HG03039 (cell line): ENCODE data around the gene ABO.
"Not testable (repeated sequence)": the region's sequence is repeated elsewhere in the genome, so short reads cannot be mapped to it uniquely, and the experiment has no call there.

Experiments
- ATAC-seq: cut with Tn5 transposase; IDR thresholded peaks from one replicate; pipeline ENCODE4 v1.9.1; 2021; ENCODE audit warnings: mild to moderate bottlenecking, moderate library complexity; ENCODE audit not compliant: unreplicated experiment

Gene ABO

DNA sequence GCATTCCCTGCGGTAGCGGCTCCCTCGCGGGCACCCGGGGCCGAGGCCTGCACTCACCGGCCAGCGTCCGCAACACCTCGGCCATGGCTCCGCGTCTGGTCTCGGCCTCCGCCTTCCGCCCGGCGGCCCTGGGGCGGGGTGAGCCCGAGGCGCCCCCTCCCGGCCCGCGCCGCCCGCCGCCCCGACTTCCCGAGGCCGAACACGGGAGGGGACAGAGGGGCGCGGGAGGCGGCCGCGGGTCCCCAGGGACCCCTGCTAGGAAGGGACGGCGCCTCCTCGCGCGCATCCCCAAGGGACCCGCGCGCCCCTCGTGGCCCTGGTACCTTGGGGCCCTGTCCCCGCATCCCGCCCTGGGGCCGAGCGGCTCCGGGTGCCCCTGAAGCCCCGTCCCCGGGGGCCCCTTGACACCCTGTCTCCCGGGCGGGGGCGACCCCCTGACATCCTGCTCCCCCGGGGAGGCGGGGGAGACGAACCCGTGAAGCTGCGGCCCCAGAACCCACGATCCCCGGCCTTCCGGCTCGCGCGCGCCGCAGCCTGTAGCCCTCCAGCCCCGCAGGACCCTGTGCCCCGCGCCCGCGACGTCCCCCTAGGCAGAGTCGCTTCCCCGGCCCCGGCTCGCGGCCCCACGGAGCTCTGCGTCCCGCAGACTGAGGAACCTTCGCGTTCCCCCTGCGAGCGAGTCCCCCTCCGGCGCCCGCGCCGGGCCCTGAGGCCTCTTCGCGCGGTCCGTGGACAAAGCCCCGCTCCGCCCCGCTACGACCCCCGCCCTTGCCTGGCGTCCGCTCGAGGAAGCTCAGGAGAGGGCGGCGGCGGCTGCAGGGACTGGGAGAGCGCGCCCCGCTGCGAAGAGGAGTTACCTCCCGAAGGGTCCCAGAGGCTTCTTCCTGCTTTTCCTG, at the start of gene ABO:
Gene ABO, minus strand, starts transcription at position 97 of the 896 bp plus-strand sequence.
- no peak for ATAC-seq

DNA sequence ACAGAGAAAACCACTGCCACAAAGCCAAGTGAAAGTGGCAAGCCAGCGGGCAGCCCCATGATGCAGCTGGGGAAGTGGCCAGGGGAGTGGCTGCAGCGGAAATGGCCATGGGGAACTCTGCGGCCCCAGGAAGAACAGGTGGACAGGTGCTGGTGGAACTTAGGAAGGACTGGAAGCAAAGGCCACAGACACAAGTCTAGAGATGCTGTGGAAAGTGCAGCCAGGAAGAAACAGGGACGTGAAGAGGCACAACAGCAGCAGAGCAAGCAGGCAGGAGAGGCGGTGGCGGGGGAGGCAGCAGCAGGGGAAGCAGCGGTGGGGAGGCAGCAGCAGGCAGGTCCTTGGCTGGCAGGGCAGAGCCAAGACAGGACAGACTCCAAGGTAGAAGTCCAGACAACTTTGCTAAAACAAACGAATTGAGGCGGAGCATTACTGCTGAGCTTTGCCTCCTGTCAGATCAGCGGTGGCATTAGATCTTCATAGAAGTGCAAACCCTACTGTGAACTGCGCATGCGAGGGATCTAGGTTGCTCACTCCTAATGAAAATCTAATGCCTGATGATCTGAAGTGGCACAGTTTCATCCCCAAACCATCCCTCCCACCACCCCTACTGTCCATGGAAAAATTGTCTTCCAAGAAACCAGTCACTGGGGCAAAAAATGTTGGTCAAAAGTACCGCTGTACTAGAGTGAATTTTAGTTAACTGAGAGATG, 49.1 kb upstream of the ABO start:
- no peak for ATAC-seq

DNA sequence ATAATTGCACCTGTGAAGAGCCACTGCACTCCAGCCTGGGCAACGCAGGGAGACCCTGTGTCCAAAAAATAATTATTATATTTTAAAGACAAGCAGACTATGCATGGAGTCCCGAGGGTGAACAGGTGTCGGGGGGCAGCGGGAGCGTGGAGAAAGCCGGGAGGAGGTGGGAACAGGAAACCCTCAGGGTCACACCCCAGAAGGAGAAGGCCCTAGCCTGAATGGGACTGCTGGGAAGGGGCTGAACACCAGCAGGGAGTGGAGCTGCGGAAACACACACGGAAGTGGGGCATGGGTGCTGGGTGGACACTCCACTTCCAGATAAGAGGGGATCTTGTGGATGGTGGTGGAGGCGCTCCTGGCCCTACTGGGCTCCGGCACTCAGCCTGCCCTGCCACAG, 48.2 kb upstream of the ABO start:
- ATAC-seq, result no peak

DNA sequence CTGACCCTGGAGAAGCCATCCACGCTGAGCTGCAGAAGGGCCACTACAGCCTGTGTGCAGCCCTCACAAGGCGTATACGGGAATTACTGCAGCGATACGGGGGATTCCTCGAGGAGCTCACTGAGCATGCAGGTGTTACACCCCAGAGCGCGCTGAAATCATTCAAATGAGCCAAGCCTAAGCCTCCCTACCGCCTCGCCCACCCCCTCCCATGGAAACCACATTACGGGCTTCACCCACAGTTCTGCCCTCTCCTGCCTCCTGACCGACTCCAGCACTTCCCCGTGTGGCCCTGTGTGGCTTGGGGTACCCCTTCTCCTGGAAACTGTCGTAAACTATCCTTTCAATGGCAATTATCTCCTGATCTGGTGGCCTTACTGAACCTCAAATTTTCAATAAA, 47.7 kb upstream of the ABO start:
- ATAC-seq, result no peak

DNA sequence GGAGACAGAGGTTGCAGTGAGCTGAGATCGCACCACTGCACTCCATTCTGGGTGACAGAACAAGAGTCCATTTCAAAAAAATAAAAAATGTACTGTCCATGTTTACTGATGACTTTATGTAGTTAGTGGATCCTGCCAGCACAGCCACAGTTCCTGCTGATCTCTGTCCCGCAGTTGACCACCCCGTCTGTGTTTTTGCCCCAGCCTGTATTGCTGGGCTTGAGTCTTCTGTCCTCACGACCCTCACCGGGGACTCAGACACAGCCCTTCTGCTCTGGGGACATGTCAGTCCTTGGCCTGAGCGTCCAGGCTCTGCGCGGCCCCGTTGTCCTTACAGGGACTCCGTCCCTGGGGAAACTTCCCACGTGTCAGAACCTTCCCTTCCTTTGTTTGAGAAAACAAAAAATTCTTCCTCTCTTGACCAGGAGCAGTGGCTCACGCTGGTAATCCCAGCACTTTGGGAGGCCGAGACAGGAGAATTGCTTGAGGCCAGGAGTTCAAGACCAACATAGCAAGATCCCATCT, 46.5 kb upstream of the ABO start:
- no peak for ATAC-seq

DNA sequence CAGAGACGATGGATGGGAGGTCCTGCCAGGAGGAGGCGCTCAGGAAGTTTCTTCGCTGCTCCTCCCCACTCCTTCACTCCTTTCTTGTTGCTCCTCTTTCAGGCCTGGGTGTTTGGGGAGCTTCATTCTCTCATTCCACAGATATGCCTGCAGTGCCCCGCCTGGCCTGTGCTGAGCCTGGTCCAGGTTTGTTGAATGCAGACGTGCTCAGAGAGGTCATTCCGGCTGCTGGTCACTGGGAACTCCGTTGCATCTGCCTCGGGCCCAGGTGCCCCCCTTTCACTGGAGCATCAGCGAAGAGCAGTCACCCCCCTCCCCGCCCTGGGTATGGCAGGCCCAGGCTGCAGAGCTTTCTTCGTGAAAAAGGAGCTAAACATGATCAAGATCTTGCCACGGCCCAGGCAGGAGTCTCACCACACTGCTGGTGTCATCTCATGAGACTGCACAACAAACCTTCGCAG, 45.5 kb upstream of the ABO start:
- ATAC-seq, result no peak

DNA sequence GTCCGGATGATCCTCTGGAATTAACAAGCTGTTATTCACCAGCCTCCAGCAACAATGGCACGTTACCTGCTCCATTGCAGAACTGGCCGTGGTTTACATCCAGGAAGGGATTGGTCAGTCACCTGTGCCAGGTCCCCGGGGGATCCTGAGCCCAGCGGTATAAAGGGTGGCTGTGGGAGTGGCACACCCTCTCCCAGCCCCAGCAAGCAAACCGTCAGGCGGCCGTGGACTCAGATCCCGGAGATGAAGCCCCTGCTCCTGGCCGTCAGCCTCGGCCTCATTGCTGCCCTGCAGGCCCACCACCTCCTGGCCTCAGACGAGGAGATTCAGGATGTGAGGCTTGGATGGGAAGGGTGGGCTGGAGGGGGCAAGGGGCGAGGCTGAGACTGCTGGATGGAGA, 42.5 kb upstream of the ABO start:
- ATAC-seq, result not testable (repeated sequence)

DNA sequence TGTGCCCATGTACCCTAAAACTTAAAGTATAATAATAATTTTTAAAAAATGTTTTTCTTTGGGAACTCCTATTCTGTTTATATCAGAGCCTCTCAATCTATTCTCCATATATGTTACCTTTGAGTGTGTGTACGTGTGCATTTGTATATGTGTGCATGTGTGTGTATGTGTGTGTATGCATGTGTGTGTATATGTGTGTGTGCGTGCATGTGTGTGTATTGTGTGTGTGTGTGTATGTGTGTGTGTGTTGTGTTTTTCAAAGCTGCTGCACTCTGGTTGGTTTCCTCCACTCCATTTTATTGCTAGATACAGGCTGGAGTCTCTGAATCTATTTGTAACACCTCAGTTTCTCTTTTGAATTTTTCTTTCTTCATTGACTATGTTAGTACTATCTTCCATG, 41.0 kb upstream of the ABO start:
- ATAC-seq, result no peak

DNA sequence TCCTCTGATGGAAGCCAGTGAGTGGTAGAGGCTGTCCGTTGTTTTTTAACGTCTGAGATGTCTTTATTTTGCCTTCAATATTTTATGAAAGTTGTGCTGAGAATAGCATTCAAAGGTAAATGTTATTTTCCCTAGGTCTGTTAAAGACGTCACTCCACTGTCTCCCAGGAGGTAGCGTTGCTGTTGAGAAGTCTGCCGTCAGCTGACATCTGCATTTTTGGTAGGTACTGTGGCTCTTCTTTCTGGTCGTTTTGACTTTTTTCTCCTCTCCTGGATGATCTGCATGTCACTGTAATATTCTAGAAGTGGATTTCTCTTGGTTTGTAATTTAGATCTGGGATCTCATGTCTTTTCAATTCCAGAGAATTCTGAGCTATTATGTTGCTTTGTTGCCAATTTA, 34.6 kb upstream of the ABO start:
- ATAC-seq, result no peak

DNA sequence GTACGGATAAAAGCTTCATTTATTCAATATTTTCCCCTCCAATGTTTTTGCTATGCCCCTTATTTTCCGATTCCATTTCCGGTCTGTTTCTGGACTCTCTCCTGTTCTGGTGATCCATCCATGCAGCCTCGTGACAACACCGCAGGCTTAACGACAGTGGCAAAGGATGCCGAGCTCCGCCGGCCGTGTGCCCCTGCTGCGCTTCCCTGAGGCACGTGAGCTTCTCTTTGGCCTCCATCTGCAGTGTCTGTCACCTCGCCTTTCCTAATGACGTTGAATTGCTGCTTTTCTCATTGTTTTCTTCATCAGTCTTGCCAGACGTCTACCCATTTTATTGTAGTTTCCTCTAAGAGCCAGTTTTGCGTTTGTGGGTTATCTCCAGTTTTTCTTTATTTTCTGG, 32.3 kb upstream of the ABO start:
- ATAC-seq, result no peak

DNA sequence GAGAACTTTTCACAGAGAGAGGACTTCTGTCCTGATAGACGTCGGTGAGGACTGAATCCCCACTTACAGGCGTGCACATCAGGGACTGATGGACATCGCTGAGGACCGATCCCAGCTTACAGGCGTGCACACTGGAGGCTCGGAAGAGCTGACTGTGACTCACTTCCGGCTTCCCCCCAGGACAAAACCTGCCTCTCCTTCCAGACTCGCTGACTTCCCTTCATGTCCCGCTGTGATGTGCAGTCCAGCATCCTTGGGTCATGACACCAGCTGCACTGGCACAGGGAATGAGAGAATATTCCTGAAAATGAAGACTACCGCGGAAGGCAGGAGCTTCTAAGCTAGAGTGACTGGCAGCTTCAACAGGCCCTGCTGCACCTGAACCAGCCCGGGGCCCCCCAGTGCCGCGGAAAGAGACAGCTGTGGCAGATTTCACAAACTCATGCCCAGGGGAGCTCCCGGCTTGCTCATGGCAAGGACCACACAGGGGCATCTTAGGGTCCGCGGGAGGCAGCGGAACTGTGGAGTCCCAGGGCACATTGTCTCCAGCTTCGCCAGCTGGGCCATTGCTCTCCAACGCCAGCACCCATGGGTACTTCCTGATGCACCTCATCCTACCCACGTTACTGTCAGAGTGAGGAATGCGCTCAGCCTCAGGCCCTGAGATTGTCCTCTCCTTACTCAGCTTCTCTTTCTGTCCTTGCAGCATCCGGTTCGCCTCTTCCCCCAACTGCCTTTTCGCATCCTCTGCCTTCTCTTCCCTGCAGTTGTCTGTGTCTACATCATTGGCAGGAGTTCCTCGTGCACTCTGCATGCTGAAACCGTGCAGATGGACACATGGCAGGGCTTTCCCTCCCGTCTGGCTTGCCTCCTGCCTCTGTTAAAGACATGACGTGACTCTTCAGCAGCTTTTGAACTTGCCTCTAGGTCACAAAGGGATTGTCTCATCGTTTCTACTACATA, 31.5 kb upstream of the ABO start:
- ATAC-seq, result no peak

DNA sequence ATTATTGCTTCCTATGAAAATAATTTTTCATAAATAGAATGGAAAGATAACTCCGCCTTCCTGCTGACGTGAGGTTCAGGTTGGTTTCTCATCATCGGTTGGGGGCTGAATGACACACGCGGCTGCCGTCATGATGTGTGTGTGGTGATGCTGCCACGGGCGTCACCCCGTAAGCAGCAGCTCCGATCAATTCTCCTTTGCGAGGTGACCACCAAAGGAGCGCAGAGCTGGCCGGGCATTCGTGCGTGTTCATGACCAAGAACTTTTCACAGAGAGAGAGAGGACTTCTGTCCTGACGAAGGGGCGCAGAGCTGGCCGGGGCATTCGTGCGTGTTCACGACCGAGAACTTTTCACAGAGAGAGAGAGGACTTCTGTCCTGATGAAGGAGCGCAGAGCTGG, 30.7 kb upstream of the ABO start:
- ATAC-seq, result no peak

DNA sequence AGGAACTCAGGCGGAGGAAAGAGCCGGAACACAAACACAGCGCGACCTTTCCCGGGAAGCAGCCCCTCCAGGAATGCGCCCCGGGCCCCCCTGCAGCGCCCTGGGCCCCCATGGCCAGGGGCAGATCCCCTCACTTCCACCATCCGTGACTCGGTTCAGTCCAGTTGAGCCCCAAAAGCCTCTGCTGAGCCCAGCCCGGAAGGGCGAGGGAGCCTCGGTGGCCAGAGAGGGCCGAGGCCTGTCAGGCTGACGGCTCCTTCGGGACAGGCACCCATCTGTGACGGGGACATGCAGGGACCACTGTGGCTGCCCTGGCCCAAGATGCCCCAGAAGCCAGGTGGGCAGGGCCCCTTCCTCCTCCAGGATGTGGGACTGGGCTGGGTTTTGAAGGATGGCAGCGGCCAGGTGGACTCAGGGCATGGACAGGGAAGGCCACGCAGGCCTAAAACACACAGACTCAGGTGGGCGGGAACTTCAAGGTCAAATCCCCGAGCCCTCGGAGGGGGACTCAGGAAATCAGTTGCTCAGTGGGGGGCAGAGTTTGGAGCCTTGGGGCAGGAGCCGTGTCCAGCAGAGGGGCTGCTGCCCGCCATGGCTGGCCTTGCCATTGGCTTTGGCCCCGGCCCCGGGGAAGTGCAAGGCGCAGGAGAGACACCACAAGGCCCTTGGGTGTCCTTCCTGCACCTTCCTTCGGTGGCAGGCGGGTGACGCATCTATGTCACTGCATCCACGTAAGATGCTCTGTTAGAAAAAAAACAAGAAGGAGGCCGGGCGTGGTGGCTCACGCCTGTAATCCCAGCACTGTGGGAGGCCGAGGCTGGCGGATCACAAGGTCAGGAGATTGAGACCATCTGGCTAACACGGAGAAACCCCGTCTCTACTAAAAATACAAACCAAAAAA, 29.7 kb upstream of the ABO start:
- no peak for ATAC-seq

DNA sequence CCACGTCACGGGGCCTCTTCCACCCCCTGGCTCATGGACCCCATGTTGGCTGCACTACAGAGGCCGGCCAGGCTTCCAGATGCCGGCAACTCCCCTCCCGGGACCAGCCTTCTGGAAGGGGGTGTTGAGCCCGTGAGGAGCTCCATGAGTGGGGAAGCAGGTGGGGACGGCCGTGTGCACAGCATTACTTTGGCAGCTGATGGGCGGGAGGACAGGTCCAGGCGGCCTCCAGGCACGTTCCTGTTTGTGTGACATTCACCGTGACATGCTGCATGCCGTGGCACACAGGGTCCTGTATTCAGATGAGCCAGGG, 29.1 kb upstream of the ABO start:
- ATAC-seq, result no peak

DNA sequence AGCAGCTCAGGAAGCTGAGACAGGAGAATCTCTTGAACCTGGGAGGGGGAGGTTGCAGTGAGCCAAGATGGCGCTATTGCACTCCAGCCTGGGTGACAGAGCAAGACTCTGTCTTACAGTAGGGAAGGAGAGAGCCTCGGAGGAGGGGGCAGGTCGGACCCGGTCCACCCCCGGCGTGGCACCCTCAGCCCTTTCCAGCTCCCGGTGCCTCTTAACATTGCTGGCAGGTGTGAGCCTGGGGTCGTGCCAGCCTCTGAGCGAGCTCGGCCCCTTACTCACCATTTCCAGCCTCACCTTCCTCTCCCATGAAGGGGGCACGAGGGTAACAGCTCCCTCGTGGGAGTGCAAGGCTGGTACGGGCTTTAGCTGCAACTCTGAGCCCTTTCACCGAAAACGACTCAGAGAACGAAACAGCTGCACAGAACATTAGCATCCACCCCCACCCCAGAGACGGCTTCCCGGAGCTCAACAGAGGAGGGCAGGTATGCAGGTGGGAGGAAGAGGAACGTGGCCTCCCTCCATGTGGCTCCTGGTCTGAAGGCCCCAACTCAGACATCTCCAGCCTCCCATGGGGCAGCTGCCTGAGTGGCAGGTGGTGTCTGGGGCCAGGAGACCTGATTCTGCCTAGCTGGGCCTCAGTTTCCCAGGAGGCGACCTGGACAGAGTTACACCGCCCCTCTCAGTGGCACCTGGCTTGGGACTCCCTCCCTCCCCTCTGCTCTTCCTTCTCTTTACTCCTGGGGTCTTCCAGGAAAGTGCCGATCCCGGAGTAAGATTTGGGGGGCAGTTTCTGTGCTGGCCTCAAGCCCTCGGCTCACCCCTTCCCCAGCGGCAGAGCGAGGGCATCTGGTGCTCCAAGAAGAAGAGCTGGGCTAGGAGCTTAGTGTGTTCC, 28.5 kb upstream of the ABO start:
- ATAC-seq, result no peak

DNA sequence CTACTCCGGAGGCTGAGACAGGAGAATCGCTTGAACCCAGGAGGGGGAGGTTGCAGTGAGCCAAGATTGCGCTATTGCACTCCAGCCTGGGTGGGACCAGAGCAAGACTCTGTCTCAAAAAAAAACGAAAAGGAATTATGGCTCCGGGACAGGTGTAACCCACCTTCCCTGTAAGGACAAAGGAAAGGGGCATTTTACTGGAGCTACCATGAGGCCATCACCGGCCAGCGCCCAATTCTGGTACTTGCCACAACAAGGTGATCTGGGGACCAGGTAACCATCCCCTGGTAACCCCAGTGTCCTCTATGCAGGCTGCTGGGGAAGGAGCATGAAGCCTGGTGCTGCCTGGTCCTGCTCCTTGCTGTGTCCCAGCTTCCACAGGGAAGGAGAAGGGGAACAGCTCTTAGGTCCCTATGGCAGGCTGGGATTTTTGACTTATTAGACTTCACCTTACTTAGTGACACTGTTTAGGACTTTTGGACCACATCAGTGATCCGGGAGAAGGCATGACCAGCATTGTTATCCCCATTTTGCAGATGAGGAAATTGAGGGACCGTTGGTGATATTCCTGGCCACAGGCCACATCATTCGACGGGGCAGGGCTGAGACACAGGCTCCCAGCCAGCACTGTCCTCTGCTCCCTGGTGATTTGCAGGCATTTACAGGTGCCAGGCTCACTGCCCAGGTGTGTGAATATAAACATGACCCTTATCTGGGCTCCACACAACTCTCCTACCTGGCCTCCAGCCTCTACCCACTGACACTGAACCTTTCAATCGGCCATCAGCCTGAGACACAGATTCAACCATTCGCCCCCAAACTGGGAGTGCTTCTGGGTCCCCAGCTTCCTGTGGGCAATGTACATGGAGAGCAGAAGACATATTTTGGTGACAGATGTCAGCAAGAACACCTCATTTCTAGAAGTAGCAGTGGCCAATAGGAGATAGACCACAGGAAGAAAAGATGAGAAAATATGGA, 26.5 kb upstream of the ABO start:
- ATAC-seq, result no peak

DNA sequence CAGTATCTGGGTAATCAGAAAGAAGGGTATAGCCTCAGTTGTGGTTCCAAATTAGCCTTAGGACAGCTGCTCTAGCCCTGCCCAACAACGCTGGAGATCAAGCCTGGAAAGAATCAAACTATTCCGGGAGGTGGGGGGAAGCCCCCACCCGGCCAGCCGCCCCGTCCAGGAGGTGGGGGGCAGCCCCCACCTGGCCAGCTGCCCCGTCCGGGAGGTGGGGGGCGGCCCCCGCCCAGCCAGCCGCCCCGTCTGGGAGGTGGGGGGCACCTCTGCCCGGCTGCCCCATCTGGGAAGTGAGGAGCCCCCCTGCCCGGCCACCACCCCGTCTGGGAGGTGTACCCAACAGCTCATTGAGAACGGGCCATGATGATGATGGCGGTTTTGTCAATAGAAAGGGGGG, 25.0 kb upstream of the ABO start:
- ATAC-seq, result not testable (repeated sequence)

DNA sequence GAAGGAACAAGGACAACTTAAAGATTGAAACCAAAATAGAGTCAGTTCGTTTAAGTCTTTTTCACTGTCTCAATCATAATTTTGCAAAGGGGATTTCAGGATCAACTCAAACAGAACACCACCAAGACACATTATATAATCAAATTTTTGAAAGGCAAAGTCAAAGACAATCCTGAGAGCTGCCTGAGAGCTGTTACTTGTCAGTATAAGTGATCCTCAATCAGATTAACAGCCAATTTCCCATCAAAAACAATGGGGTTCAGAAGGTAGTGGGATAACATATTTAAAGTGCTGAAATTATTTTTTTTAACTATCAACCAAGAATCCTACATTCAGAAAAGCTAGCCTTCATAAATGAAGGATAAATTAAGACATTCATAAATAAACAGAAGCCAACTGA, 19.3 kb upstream of the ABO start:
- ATAC-seq, result no peak
